NCI-H1694 (cell line): ENCODE data around the gene NPAS3.

ENCODE experiments used
- DNase-seq: peaks from one replicate; lab custom pipeline; 2025; lab: John Stamatoyannopoulos, UW

NPAS3 gene

DNA sequence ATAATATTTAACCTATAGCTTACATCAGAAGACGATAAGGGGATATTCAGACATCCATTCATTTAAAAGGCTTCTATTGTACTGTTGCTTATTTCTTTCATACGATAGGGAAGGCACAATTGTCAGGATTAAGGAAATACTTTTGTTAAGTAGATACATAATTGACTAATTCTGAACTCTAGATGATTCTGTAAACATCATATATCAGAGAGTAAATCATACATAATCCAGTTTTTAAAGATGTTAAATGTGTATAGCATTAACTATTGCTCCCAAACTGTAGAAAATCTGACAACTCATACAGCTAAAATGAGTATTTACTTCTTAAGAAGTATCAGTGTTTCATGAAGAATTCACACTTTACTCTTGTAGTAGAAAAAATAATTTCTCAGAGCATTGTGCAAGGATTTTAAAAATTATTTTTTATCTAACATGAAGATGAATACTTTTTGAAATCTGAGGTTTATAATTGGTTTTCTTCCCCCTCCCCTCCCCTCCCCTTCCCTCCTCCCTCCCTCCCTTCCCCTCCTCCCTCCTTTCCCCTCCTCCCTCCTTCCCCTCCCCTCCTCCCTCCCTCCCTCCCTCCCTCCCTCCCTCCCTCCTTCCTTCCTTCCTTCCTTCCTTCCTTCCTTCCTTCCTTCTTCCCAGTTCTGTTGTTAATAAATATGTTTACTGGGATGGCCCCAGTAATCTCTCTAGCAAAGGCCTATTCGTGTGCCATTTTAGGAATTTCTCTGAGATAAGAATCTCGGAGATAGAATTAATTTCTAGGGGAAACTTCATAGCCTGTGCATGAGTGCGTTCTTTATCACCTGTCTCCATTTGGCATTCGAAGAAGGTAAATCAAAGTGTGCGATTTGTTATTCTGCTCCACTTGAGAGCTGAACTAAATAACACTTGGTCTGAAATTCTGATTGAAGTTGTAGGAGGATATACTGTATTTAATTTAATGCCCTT is 2.3 kb downstream of the NPAS3 start:
- DNase-seq = no peak

DNA sequence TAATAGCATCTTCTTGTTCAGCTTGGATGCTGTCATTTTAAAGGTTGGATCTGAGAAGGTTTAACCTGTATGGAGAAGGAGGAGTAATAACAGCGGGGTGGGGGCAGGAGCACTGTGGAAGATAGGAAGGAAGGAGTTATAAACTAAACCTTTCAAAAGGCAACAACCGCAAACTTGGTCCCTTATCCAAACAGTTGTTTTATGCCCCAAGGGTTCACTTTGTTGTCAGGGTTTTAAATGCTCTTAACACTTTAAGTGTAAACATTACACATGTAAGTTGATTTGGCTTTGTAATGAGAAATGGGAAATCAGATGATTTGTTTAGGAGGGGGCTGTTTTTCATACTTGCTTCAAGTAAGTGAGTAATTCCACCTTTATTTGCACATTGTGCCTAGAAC is 3.0 kb downstream of the NPAS3 start:
- DNase-seq = no peak

DNA sequence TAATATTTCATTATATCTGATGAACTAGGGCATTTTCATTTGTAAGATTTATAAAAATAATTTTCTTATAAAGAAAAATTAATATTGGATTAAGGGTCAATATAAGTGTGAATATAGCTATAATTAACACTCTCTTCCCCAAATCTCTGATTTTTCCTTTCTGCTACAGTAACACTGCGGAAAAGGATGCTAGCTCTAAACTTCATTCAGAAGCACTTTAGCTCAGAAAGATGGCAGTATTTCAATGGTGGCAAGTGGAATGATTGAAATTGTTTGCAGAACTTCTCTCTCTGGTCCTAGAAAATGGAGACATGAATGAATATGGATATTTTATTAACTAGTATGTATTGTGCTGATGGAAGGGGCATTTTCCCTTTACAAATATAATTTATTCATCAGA is 8.4 kb downstream of the NPAS3 start:
- DNase-seq = no peak

DNA sequence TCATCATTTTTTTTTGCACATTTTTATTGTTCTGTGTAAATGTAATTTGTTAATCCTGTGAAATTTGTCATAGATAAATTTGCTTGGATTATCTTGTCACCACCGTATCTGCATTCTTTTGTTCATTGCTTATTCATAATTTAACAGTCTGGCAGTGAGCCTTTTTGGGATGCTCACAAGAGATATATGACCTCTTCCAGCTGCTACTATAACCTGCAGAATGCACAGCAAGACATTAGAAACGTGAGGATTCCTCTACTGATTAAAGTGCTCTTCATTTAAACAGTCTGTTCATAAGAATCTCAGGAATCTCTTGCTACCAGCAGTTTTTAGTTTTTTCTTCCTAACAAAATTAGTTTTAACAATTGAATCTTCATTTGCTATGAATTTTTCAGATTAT is 9.1 kb downstream of the NPAS3 start:
- DNase-seq = no peak

DNA sequence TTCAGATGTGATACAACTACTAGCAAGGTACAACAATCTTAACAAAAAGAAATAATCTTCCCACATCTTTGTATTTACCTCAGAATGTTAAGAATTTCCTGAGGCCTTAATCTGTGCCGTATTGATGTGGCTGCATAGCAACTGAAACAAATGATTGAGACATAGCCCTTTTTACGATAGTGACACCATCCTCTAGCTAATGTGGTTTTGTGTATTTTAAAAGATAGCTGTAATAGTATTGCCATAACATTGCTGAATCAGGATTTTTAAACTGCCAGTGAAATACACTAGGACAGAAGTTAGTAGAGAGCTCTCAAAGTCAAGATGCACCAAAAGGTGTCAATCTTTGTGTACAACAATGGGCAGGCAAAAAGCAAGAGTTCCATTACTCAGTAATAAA is 11.9 kb downstream of the NPAS3 start:
- DNase-seq = no peak

DNA sequence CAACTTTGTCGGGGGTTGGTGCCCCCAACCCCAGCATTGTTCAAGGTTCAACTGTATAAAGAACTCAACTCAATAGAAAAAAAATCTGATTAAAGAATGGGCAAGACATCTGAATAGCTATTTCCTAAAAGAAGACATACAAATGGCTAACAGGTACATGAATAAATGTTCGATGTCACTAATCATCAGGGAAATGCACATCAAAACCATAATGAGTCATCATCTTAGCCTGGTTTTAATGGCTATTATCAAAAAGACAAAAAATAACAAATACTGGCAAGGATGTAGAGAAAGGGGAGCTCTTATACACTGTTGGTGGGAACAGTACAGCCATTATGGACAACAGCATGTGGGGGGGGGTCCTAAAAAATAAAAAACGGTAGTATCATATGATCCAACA is 28.7 kb downstream of the NPAS3 start:
- DNase-seq = no peak

DNA sequence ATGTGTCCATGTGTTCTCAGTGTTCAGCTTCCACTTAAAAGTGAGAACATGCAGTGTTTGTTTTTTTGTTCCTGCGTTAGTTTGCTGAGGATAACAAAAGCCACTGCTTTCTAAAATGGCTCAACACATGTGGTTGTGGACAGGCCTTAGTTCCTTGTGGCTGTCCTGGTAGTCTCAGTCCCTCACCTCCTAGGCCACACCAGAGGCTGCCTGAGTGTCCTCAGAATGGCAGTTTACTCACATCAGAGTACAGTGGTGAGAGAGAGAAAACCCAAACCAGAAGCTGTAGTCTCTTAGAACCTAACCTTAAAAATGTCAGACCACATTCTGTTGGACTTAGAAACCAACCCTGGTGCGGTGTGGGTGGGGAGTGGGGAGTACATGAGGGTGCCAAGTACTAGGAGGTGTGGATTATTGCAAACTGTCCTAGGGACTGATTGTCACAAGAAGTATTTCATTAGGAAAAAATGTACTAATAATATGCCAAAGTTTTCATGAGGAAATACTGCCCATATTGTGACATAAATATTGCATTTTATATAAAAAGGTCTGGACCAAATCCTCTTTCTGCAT is 30.4 kb downstream of the NPAS3 start:
- no peak for DNase-seq

DNA sequence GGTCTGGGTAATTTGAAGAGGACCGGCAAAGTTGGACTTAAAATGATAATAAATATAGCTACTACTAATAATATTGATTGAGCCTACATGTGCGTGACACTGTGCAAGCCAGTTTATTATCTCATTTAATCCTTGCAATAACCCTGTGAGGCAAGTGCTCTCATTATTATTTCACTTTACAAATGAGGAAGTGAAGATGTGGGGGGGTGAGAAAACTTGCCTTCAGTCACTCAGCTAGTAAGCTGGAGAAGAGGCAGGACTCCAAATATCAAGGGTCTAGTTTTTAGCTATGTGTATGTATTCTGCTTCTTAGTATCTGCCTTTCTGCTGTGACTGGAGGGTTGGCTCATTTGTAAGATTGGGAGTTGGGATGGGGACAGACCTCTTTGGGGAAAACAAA is 39.2 kb downstream of the NPAS3 start:
- DNase-seq = no peak

DNA sequence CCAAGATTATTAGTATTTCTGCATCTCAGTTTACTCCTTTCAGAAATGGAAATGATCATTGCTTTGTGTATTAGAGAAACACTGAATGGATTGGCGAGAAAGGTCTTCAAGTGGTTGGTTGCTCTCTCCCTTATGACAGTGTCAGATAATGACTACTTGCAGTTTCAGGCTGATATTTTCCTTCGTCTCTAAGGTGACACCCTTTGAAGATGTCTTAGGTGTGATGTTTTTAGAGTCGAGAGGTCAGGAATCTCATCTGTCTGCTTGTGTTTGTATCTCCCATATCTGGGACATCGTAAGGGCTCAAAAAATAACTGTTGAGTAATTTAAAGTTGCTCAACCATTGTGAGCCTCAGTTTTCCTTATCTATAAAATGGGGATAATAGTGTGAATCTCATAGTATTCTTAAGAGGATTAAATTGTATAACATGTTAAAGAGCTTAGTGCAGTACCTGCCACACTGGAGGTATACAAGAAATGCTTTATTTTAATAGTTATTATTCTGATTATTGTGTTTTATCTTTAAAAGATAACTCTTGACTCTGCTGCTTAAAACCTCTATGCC is 40.1 kb downstream of the NPAS3 start:
- DNase-seq = no peak

DNA sequence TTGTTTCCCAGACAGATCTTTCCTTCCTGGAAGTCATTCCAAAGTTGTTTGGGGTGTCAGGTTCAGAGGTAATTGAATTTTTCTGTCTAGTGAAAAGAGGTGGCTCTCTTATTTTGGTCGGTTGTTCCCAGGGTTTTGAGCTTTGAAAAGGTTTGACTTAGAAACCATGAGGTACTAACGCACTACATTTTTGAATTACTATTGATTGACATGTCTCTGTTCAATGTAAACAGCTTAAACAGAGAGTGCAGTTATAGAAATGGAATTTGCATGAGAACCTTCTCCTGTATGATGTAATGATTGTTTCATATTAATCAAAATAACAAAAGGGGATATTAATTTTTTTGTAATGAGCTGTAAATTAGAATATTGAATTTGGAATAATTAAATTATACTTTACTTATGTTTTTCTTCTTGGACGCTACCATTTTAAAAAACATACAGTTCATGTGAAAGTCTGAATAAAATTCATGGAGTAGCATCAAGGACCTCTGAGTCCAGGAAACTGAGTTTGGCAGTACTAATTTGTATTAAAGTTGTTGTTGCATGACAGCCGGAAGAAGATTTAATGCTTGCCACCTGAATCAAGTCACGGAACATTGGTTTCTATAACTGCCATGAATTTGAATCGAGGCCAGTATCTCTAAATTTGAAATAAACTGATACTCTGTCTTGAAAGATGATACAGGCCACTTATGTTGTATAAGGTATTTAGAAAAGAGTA is 41.7 kb downstream of the NPAS3 start:
- no peak for DNase-seq

DNA sequence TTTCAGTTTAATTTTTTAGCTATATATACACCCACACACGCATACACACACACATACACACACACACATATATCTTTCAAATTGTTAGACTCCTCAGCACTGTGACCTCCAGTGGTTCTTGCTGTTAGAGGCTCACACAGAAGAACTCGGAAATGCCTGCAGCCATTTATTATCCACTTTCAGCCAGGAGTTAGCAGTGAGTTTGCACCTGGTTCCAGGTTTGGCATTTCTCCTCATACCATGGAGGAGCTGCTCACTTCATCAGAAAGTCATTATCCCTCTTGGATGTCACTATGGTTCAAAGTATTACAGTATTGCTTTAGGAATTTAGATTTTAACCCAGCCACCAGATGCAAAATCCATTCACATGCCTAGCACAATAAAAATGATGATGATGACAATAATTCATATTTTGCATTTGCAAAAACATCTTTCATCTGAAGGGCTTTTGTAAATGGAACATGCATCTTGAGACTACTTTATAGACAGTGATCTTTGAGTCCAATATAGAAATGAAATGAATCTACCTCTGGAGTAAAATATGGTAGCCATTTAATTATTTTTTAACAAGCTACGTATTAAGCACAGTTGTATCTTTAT is 42.3 kb downstream of the NPAS3 start:
- DNase-seq = no peak

DNA sequence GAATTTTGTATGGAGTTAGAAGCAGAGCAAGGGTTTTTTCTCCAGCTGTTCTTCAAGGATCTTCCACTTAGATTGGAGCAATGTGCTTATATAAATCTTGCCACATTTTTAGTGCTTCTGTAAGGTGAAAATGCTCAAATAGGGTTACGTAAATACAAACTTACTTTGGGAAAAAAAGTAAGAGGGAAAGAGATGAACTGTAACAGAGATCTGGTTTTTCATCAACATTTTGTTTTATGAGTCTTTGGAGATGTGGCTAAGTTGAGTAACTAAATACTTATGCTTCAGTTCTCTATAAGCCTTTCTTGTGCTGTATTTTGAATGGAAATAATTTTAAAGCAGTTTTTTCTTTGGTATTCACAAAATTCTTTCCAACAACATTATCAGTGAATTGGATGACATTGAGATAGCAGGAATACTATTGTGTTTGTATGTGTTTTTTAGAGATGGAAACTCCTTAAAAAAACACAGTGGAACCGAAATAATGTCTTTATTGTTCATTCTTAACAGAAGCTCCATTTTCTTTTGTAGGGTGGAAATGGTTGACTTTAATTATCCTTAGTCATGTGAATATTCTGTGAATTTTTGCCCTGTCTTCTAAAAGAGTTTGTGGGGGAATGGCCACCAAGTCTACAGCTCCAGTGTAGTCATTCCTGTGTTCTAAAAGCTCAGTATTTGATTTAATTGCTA is 45.7 kb downstream of the NPAS3 start:
- DNase-seq = no peak

DNA sequence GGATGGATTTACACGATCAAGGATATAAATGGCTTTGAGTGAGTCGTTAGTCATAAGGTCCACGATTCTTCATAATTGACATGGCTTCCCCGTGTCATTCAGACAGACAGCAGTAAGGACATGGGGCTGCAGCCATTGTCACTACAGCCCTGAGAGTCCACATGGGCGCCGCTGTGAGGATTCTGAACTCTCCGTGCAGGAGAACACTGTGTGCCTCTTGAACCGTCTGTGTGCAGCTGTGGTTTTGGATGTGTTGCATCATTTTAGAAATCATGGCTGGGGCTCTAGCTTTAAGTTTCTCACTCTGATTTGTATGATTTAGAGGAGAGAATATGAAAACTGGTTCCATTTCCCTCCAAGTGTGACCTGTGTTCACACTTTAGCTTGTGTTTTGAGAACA is 47.2 kb downstream of the NPAS3 start:
- DNase-seq = no peak

DNA sequence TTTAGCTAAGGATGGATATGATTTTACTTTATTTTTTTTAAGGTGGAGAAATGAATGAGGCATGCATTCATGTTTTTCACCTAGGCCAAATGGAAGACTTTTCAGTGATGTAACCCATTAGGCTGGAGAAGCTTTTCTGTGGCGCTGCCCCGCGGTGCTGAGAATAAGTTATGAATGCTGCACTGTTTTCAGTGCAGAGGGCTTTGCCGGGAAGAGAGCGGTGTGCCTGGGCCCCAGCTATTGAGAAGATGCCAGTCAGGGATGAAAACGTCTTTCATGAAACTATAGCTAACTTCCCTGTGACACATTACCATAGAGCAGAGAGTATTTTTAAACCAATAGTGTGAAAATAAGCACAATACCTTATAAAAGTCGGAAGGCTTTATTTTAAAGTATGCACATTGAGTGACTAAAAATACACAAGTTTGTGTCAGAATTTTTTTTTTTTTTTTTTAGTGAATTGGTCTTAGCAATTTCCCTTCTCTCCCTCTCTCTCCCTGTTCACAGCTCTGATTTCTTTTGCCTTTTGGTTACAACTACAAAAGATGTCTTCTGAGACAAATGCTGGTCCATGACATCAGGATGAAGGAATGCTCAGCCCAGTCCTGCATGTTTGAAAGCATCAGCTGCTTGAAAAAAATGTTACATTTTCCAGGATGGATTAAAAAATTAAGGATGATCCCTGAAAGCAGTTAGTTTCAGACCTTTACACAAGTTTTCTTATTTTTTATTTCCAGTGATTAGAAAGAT is 48.3 kb downstream of the NPAS3 start:
- no peak for DNase-seq

DNA sequence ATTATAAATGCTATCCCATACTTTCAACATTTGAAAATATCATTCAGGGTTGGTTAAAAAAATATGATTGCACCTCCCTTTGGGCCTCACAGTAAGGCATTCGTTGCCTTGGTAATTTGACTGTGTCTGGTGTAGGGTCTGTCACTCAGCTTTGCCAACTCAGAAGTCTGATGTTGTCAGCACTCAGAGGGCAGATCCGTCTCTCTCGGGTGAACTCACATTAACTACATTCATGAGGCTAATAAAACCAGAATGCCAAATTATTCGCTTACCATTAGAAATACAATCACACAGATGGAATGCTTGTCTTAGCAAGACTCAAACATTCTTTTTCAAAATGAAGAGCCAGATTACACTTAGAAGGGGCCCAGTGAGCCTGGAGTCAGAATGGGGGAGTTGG is 53.0 kb downstream of the NPAS3 start:
- no peak for DNase-seq

DNA sequence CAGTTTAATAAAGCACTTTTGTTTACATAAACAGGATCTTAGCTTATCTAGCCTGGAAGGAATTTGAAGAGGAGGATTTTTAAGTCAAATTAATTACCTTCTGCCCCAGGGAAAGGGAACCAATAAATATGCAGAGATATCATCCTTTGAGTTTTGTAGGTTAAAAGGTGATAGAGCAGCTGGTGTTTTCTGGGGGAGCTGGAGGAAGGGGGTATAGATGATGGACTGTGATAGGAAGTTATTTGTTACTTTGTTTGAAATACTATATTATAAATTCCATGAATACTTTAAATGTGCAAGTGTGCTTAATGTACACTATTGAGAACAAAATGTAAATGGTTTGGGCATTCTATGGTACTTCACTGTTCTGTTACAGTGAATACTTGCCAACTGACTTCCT is 55.2 kb downstream of the NPAS3 start:
- no peak for DNase-seq

DNA sequence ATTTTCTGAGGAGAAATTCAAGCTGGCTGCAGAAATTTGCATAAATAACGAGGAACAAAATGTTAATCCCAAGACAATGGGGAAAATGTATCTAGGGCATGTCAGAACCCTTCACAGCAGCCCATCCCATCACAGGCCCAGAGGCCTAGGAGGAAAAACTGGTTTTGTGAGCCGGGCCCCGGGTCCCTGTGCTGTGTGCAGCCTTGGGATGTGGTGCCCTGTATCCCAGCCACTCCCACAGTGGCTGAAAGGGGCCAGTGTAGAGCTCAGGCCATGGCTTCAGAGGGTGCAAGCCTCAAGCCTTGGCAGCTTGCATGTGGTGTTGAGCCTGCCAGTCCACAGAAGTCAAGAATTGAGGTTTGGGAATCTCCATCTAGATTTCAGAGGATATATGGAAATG is 57.7 kb downstream of the NPAS3 start:
- DNase-seq = no peak

DNA sequence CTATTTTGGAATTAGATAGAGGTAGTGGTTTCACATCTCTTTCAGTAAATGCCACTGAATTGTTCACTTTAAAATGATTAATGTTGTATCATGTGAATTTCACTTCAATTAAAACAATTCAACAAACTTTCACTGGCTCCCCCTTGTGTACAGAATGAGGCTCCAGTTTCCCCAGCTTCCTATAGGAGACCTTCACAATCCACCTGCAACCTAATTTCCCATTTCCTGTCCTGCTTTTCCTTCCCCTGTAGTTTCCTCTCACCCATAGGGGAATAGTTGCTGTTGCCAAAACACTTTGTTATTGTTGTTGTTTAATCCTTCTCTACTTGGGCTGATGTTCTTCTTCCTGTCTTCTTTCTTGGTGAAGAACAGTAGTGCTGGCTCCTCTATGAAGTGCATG is 59.8 kb downstream of the NPAS3 start:
- DNase-seq = no peak

DNA sequence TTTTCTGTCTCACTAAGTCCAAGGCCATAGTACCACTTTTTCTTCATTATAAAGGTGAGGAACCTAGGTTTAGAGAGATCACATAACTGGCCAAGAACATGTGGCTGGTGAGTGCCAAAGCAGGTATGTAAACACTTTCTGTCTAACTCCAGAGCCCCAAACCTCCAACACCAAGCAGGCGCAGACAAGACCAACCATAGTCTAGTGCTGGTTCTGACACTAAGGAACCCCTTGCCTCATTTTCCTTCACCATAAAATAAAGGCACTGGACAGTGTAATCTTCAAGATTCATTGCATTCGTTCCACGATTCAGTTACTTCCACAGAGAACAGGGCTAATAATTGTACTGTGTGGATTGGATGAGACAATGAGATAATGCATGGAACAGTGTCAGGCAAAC is 71.0 kb downstream of the NPAS3 start:
- no peak for DNase-seq

DNA sequence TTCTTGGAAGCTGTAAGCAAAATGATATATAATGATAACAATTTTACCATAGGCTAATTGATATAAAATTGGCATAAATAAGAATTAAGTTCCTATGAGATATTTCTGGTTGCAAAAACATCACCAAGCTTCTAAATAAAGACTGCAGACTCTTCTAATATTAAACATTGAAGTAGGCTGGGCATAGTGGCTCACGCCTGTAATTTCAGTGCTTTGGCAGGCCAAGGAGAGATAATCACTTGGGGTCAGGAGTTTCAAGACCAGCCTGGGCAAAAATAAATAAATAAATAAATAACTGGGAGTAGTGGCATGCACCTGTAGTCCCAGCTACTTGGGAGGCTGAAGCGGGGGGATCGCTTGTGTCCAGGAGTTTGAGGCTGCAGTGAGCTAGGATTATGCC is 71.8 kb downstream of the NPAS3 start:
- DNase-seq = no peak

DNA sequence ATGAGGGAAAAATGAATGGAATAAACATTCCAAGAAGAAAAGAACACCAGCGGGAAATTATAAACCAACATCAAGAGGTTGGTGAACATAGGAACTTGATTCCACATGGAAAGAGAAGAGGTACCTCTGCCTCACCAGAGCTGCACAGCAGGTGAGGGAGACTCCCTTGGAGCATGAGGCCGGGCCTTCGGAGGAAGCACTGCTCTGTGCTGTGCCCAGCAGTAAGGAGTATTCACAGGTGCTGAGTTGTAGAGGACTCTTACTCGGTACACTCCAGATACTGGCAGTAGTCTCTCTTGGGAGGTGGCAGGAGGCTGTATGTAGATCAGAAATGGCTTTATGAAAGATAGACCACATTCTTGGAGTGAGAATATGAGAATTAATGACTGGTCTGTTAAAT is 76.0 kb downstream of the NPAS3 start:
- DNase-seq = no peak
